ENCODE data around the gene ZNF735.
"Not testable (repeated sequence)": the region's sequence is repeated elsewhere in the genome, so short reads cannot be mapped to it uniquely, and the experiment has no call there.

The ZNF735 gene

DNA sequence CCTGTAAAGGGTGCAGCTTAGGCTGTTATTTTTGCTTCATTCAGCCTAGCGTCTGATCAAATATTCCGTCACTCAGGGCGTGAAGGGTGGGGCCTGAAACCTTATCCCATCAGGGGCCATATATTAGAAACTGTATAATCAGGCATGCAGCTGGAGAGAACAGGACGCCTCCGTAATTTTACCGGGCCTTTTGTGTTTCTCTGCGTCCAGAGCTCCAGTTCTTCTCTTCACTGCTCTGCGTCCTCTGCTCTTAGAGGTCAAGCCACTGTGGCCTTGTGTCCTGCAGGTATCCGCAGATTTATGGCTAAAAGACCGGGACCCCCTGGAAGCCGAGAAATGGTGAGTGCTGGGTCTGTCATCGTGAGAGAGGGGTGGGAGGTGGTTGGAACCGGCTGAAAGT, at the start of gene ZNF735:
TSS of gene ZNF735 (plus strand) at position 301 of the 400 bp plus-strand sequence. CDS start at position 301, 0 bp downstream.
- FAIRE-seq: no peak
- no peak for DNase-seq (ENCODE audit: insufficient read length, low spot score)

- not testable (repeated sequence) for FAIRE-seq; DNase-seq (ENCODE audit: insufficient read length, low spot score)
Measured at GRCh38 chr7:64170974-64171373, 36.0 kb upstream of the ZNF735 start.

DNA sequence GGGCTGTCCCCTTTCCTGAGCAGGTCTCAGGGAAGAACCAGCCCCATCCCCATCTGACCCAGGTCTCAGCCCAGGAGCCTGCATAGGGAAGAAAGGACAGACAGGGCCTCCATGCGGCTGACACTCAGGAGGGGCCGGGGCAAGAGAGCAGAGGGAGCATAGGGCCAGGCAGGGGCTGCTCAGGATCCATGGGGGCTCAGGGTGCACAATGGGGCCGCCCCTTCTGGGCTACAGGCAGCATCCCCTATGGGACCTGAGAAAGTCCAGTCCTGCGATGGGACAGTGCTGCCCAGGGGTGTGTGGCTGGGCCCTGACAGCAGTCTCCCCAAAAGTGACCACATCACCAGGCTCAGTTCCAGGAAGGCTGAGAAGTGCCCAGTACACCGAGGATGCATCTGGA, 32.7 kb upstream of the ZNF735 start:
- FAIRE-seq (no peak), DNase-seq (ENCODE audit: insufficient read length, low spot score) (no peak)

DNA sequence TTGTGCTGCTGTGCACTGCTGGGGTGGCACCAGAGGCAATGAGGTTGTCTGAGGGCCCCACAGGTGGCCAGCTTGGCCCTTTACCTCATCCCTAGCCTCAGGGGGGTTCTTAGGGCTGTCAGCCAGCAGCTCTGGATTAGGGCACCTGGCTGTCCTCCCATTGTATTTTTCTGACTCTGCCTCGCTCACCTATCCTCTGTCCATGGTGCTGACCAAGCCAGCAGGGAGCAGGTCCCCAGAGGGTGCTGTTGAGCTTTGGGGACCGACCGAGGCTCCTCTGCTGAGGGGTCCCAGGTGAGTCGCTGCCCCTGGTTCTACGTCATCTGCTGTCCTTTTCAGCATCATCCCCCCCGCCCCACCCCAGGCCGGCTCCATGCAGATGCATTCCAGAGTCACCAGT, 32.1 kb upstream of the ZNF735 start:
- DNase-seq (ENCODE audit: insufficient read length, low spot score) (no peak), FAIRE-seq (no peak)

GRCh38 chr7:64180989-64181388, 26.0 kb upstream of the ZNF735 start:
- FAIRE-seq (no peak), DNase-seq (ENCODE audit: insufficient read length, low spot score) (no peak)

DNA sequence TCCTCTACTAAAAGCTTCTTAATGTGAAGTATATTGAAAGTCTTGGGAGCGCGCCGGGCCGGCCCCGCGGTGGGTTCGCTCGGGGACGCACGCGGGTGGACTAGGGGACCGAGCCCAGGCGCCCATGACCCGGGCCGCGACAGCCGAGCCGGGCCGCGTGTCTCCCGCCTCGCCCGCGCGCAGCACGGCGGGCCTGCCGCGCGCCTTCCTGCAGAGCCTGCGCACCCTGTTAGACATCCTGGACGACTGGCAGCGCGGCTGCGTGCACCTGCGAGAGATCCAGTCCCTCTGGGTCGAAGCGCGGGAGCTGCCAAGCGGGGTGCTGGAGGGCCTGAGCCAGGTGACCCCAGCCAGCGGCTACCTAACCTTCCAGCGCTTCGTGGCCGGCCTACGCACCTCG, 25.4 kb upstream of the ZNF735 start:
- no peak for DNase-seq (ENCODE audit: insufficient read length, low spot score)
- FAIRE-seq: no peak

DNA sequence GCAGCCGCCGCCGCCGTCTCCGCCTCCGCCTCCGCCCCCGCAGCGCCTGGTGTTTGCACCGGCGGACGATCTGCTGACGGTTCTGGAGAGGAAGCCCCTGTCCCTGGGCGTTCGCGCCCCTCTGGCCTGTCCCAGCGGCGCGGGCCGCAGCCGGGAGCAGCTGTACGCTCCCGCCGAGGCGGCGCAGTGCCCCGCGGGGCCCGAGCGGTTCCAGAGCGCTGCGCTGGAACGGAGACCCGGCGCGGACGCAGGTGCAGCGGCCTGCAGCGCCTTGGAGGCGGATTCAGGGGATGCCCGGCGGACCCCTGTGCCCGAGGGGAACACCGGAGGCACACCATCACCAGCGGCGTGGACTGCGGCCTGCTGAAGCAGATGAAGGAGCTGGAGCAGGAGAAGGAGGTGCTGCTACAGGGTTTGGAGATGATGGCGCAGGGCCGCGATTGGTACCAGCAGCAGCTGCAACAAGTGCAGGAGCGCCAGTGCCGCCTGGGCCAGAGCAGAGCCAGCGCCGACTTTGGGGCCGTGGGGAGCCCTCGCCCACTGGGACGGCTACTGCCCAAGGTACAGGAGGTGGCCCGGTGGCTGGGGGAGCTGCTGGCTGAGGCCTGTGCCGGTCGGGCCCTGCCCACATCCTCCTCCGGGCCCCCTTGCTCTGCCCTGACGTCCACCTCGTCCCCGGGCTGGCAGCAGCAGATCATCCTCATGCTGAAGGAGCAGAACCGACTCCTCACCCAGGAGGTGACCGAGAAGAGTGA, 24.8 kb upstream of the ZNF735 start:
- no peak for FAIRE-seq
- no peak for DNase-seq (ENCODE audit: insufficient read length, low spot score)

DNA sequence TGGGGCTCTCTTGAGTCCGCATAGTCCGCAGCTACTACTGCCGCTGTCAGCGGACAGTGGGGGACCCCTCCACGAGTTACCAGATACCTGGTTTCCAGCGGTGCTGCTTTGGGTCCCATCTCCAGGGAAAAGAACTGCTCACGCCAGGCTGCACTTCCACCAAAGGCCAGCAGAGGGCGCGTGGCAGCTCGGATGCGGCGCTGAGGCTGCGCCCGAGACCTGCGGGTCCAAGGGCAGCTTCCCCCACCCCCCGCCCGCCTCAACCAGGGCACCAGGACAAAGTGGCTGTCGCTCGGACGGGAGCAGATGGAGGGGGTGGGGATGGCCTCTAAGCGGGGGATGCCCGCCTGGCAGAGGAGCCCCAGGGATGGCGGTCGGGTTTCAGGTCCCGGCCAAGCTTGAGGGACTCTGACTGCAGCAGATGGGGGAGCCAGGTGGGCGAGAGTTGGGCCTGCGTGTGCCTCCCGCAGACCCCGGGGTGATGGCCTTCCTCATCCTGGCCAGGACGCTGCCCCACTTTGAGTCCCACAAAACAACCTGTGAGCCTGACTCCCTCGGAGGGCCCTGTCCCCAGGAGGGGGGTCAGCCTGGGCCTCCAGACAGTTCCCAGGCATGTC, 23.8 kb upstream of the ZNF735 start:
- DNase-seq (ENCODE audit: insufficient read length, low spot score) (no peak), FAIRE-seq (no peak)

DNA sequence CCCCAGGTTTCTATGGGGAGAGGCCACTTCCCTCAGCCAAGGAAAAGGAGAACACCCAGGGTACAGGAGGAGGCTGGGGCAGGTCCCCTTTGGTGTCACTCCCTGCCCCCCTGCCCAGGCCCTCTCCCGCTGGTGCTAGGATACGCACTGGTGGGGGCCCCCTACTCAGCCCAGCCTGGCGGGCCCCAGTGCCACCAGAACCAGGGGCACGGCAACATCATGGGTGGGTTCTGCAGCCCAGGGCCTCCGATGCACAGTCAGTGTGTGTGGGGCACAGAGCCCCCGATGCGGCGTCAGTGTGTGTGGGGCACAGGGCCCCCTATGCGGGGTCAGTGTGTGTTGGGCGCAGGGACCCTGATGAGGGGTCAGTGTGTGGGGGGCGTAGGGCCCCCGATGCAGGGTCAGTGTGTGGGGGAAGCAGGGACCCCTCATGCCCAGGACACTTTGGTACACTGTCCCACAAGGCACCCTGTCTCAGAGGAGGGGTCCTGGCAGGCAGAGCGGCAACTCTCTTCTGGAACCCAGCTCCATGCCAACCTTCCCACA, 23.1 kb upstream of the ZNF735 start:
- FAIRE-seq (no peak), DNase-seq (ENCODE audit: insufficient read length, low spot score) (no peak)

DNA sequence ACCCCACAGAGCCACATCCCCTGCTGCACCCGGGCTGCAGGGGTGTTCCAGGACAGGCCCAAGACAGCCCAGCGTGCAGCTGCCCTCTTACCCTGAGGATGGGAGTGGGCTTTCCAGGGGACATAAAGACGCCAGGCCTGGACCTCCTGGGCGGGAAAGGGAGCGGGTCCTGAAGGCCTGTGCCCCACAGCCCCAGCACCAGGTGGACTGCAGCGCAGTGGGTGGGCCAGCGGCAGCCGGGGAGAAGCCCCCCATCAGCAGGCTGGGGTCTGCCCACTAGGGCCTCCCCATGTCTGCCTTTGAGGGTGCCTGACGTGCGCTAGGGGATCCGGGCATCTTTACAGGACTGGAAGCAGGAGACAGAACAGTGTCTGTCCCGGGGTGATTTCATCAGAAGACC, 22.6 kb upstream of the ZNF735 start:
- DNase-seq (ENCODE audit: insufficient read length, low spot score) (no peak), FAIRE-seq (no peak)

GRCh38 chr7:64187408-64187807, 19.6 kb upstream of the ZNF735 start:
- DNase-seq (ENCODE audit: insufficient read length, low spot score): no peak
- no peak for FAIRE-seq

GRCh38 chr7:64192148-64192704, 14.8 kb upstream of the ZNF735 start:
- no peak for FAIRE-seq
- no peak for DNase-seq (ENCODE audit: insufficient read length, low spot score)

DNA sequence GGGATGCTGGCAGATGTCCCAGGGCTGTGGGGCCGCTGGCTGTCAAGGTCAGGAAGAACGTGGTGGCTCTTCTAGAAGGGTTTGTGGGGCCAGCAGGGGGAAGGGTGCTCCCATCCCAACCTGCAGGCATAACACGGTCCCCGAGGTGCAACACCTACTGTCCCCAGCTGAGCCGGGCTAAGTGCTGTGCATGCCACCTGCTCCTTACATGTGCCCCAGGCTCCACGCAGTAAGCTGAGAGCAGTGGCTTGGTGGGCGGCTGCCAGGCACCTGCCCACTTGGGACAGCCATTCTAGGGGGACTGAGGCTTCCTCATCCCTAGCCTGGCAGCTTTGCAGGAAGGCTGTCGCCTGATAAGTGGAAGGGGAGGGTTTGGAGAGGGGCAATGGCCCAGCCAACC, 14.2 kb upstream of the ZNF735 start:
- FAIRE-seq (no peak), DNase-seq (ENCODE audit: insufficient read length, low spot score) (no peak)

GRCh38 chr7:64219710-64220298, 12.8 kb downstream of the ZNF735 start:
- DNase-seq (ENCODE audit: insufficient read length, low spot score); FAIRE-seq: not testable (repeated sequence)

DNA sequence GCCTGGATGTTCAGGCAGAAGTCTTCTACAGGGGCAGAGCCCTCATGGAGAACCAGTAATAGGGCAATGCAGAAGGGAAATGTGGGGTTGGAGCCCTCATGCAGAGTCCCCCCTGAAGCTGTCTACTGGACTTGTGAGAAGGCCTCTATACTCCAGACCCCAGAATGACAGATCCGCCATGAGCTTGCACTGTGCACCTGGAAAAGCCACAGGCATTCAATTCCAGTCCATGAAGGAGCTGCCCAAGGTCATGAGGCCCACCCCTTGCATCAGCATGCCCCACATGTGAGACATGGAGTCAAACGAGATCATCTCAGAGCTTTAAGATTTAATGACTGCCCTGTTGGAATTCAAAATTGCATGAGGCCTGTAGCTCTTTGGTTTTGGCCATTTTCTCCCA, 16.4 kb downstream of the ZNF735 start:
- no peak for DNase-seq (ENCODE audit: insufficient read length, low spot score)
- FAIRE-seq: no peak

DNA sequence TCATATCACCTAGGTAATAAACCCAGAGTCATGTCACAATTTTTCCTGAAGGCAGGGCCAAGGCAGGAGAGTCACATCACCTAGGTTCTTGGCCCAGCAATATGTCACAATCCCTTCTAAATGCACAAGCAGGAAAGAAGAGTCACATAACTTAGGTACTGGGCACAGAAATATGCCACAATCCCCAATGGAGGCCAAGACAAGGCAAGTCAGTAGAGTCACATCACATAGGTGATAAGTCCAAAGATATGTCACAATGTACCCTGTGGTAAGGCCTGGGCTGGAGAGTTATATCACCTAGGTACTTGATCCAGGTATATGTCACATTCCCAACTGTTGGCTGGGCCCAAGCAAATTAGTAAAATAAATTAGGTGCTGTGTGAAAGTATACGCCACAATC, 21.2 kb downstream of the ZNF735 start, which contains the start of gene ZNF679:
TSS of gene ZNF679 (plus strand) at position 301 of the 400 bp plus-strand sequence. CDS start 20,644 bp downstream, outside the sequence.
- DNase-seq (ENCODE audit: insufficient read length, low spot score); FAIRE-seq: not testable (repeated sequence)

- no peak for FAIRE-seq
- DNase-seq (ENCODE audit: insufficient read length, low spot score): no peak
Measured at GRCh38 chr7:64266341-64266919, 59.4 kb downstream of the ZNF735 start.
